Hepatocyte (in vitro differentiated cells): Measurements from ENCODE around the gene TEDC1.

Source experiments
- CTCF ChIP-seq: fragments of 200-600 bp; sonication (generic); IDR thresholded peaks from 2 replicates; pipeline ENCODE4 v1.5.1; 2016; ENCODE audit warnings: antibody characterized with exemption, mild to moderate bottlenecking; ENCODE audit not compliant: poor library complexity
- EZH2 ChIP-seq: fragments of 200-600 bp; sonication (generic); IDR thresholded peaks from 2 replicates; pipeline ENCODE4 v1.6.1; 2016; ENCODE audit warnings: antibody characterized with exemption, mild to moderate bottlenecking, borderline replicate concordance
- EZH2phosphoT487 ChIP-seq: fragments of 200-600 bp; sonication (generic); IDR thresholded peaks from one replicate; pipeline ENCODE4 v1.6.1; 2018; ENCODE audit warnings: antibody characterized with exemption, mild to moderate bottlenecking, low read depth, moderate library complexity; ENCODE audit not compliant: unreplicated experiment, severe bottlenecking

GRCh38 chr14:105458010-105458409, 33.0 kb upstream of the TEDC1 start:
- no peak for TF ChIP-seq CTCF
- TF ChIP-seq EZH2: no peak
- no peak for TF ChIP-seq EZH2phosphoT487
